Tibial artery (tissue), 4 donors: ENCODE results near the gene MBNL3.

Source experiments
- DNase-seq, 2 donors: peaks; one replicate each; pipeline ENCODE4 v3.0.0-alpha.2; 2019
- H3K27ac ChIP-seq, 2 donors: fragments of 200-600 bp; sonication (generic) in 1 of 2; 1 replicate in 1 of 2; 2 replicates in 1 of 2; pipeline ENCODE4 v1.5.1; 2018 to 2019; ENCODE audit warnings: mild to moderate bottlenecking in 1 of 2
- H3K27me3 ChIP-seq, 2 donors: fragments of 200-600 bp; sonication (generic) in 1 of 2; one replicate each; pipeline versions ENCODE4 v1.5.1 to v1.6.0; 2016 to 2019
- H3K36me3 ChIP-seq, 3 donors: fragments of 200-600 bp; sonication (generic) in 2 of 3; one replicate each; pipeline ENCODE4 v1.5.1; 2016 to 2019; ENCODE audit warnings: mild to moderate bottlenecking in 2 of 3
- H3K4me1 ChIP-seq, 4 donors: fragments of 200-600 bp; sonication (generic) in 2 of 4; 1 replicate in 3 of 4; 2 replicates in 1 of 4; pipeline ENCODE4 v1.5.1; 2016 to 2019
- H3K4me3 ChIP-seq, 2 donors: fragments of 200-600 bp; sonication (generic) in 1 of 2; 1 replicate in 1 of 2; 2 replicates in 1 of 2; pipeline ENCODE4 v1.5.1; 2018 to 2019; ENCODE audit warnings: mild to moderate bottlenecking in 2 of 2
- H3K9me3 ChIP-seq, 3 donors: fragments of 200-600 bp; sonication (generic) in 1 of 3; one replicate each; pipeline ENCODE4 v1.5.1; 2016 to 2019
- intact Hi-C: fragments of 100-400 bp; cut with DNase I; formaldehyde crosslinking; loops from one replicate; pipeline ENCODE4 v1.15.0; 2023; ENCODE audit warnings: low total_unique reads
- TF ChIP-seq, protein P1 (sequence below), 2 experiments: fragments of 200-600 bp in 1 of 2; fragments of 450-650 bp in 1 of 2; IDR thresholded peaks; one replicate each; pipeline ENCODE4 v1.5.1; 2017 to 2019; ENCODE audit warnings: antibody characterized with exemption in 2 of 2, mild to moderate bottlenecking in 1 of 2, moderate library complexity in 1 of 2

MBNL3 gene

DNA sequence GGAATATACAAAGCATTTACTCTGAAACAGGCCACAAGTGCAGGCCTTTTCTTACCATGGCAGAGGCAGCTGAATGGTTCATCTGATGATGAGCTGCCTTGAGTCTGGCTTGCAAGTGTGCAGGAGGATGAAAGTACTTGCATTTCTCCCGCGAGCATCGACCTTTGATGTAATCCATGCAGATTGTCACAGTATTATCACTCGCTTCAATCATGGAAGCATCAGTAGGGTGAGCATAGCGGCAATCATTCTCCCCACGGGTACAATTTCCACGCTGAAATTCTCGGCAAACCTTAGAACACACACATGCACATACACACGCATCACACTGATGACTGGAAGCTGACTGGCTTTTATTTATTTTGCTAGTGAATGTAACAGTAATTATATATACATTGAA is 98.0 kb downstream of the MBNL3 start:
- DNase-seq: no peak
- H3K4me1 ChIP-seq: no peaks in the 10 kb centered on the region
- H3K4me3 ChIP-seq: no peak overlapping the region
- intact Hi-C loops: no loop called here
- TF ChIP-seq, protein P1, sequence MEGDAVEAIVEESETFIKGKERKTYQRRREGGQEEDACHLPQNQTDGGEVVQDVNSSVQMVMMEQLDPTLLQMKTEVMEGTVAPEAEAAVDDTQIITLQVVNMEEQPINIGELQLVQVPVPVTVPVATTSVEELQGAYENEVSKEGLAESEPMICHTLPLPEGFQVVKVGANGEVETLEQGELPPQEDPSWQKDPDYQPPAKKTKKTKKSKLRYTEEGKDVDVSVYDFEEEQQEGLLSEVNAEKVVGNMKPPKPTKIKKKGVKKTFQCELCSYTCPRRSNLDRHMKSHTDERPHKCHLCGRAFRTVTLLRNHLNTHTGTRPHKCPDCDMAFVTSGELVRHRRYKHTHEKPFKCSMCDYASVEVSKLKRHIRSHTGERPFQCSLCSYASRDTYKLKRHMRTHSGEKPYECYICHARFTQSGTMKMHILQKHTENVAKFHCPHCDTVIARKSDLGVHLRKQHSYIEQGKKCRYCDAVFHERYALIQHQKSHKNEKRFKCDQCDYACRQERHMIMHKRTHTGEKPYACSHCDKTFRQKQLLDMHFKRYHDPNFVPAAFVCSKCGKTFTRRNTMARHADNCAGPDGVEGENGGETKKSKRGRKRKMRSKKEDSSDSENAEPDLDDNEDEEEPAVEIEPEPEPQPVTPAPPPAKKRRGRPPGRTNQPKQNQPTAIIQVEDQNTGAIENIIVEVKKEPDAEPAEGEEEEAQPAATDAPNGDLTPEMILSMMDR (IDR thresholded peaks at IDR 0.05): no peak
- no peaks in the 10 kb centered on the region for H3K9me3 ChIP-seq
- no peaks in the 10 kb centered on the region for H3K27me3 ChIP-seq
- H3K27ac ChIP-seq: no peak overlapping the region
- no peaks in the 10 kb centered on the region for H3K36me3 ChIP-seq

GRCh38 chrX:132389480-132389879 is 99.4 kb downstream of the MBNL3 start:
- no peaks in the 10 kb centered on the region for H3K4me1 ChIP-seq
- H3K36me3 ChIP-seq: no peaks in the 10 kb centered on the region
- intact Hi-C loops: no loop called here
- no peaks in the 10 kb centered on the region for H3K9me3 ChIP-seq
- H3K27ac ChIP-seq: no peak overlapping the region
- TF ChIP-seq, protein P1 (IDR thresholded peaks at IDR 0.05): no peak
- no peaks in the 10 kb centered on the region for H3K27me3 ChIP-seq
- DNase-seq: no peak
- H3K4me3 ChIP-seq: no peak overlapping the region

GRCh38 chrX:132388371-132388770 is 100.5 kb downstream of the MBNL3 start:
- TF ChIP-seq, protein P1 (IDR thresholded peaks at IDR 0.05): no peak
- H3K9me3 ChIP-seq: no peaks in the 10 kb centered on the region
- intact Hi-C loops: no loop called here
- no peak for DNase-seq
- no peak overlapping the region for H3K4me3 ChIP-seq
- no peaks in the 10 kb centered on the region for H3K36me3 ChIP-seq
- no peak overlapping the region for H3K27ac ChIP-seq
- H3K27me3 ChIP-seq: no peaks in the 10 kb centered on the region
- H3K4me1 ChIP-seq: no peaks in the 10 kb centered on the region

GRCh38 chrX:132384301-132384700 is 104.5 kb downstream of the MBNL3 start:
- H3K9me3 ChIP-seq: no peaks in the 10 kb centered on the region
- no peaks in the 10 kb centered on the region for H3K27me3 ChIP-seq
- H3K36me3 ChIP-seq: no peaks in the 10 kb centered on the region
- H3K4me3 ChIP-seq: no peak overlapping the region
- H3K27ac ChIP-seq: no peak overlapping the region
- intact Hi-C loops: no loop called here
- no peaks in the 10 kb centered on the region for H3K4me1 ChIP-seq
- TF ChIP-seq, protein P1 (IDR thresholded peaks at IDR 0.05): no peak
- DNase-seq: no peak

DNA sequence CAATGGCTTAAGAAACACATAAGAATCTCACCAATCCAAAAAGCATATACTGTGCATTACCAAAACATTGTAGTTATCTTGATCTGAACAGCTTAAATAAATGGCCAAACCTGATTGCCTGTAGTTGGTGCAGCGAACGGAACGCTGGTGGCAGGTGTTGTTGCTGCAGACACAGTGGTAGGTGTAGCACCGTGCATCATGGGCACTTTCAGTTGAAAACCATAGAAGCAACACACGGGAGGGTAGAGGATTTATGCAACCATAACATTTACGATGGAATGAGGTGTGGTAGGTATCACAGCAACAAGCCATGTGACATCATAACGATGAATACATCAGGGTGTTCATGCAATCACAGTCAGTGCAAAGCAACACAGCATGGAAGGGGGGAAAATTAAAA is 106.8 kb downstream of the MBNL3 start:
- intact Hi-C loops: no loop called here
- H3K27ac ChIP-seq: no peak overlapping the region
- H3K4me3 ChIP-seq: no peak overlapping the region
- H3K36me3 ChIP-seq: no peaks in the 10 kb centered on the region
- no peaks in the 10 kb centered on the region for H3K9me3 ChIP-seq
- no peaks in the 10 kb centered on the region for H3K27me3 ChIP-seq
- no peak for DNase-seq
- no peaks in the 10 kb centered on the region for H3K4me1 ChIP-seq
- TF ChIP-seq, protein P1 (IDR thresholded peaks at IDR 0.05): no peak

GRCh38 chrX:132378281-132378680 is 110.6 kb downstream of the MBNL3 start:
- no peaks in the 10 kb centered on the region for H3K4me1 ChIP-seq
- no peaks in the 10 kb centered on the region for H3K27me3 ChIP-seq
- no peak overlapping the region for H3K27ac ChIP-seq
- no peak for DNase-seq
- H3K4me3 ChIP-seq: no peak overlapping the region
- TF ChIP-seq, protein P1 (IDR thresholded peaks at IDR 0.05): no peak
- H3K9me3 ChIP-seq: no peaks in the 10 kb centered on the region
- intact Hi-C loops: no loop called here
- H3K36me3 ChIP-seq: no peaks in the 10 kb centered on the region
